Measurements from ENCODE around the gene HGFAC. TPM values are rescaled to one million over a fixed set of nuclear protein-coding genes. Genes with fewer than 3 reads are reported as not detected.

Gene HGFAC
- total and polyA plus RNA-seq, 2 of the 13 experiments (the other 11 are each of a cell fraction or from before 2014, with no cell fraction given) = 8.5 to 63.6 TPM

DNA sequence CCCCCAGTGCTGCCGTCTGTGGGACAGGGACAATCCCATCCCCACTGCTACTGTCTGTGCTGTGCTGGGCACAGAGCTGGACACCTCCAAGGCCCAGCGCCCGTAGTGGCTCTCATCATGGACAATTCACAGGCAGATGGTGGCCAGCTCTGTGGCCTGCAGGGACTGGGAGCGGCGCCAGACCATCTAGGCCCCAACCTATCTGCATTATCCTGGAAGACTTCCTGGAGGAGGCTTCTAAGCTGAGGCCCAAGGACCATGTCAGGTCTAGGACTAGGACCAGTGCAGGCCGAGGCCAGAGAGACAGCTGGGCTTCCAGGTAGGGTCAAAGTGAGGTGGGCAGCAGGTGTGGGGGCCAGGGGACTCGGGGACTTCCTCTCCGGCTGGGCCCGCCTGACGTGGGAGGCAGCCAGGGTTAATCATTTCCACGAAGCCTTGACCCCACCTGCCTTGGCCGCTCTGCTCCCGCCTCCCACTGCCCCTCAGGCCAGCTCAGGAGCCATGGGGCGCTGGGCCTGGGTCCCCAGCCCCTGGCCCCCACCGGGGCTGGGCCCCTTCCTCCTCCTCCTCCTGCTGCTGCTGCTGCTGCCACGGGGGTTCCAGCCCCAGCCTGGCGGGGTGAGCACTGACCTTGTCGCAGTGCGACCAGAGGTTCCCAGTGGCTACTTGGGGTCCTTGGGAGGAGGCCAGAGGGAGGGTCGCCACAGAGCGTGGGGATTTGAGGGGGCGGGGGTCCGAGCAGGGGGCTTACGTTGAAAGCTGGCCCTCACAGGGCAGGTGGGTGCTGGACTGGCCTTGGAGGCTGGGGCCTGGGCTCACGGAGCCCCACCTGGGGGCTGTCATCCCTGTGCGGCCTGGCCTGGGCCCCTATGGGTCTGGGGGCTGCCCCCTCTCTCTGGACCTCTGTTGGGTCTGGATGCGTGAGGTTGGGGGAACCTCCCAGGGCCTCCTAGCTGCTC is at the start of gene HGFAC (continued):
- TF ChIP-seq NR2F6 (IDR thresholded peaks at IDR 0.05) (peak; percentile 68), NR2F6 (CRISPR knock-in tag; IDR thresholded peaks at IDR 0.05) (peak; percentile 90), ZNF430 (CRISPR knock-in tag; IDR thresholded peaks at IDR 0.05) (peak; percentile 91; the same call in 1 of the 2 replicates), ZNF646 (CRISPR knock-in tag; IDR thresholded peaks at IDR 0.05) (no peak), ZBTB14 (CRISPR knock-in tag; IDR thresholded peaks at IDR 0.05) (no peak), ZNF672 (CRISPR knock-in tag; IDR thresholded peaks at IDR 0.05) (no peak)
- TF ChIP-seq, protein P1, sequence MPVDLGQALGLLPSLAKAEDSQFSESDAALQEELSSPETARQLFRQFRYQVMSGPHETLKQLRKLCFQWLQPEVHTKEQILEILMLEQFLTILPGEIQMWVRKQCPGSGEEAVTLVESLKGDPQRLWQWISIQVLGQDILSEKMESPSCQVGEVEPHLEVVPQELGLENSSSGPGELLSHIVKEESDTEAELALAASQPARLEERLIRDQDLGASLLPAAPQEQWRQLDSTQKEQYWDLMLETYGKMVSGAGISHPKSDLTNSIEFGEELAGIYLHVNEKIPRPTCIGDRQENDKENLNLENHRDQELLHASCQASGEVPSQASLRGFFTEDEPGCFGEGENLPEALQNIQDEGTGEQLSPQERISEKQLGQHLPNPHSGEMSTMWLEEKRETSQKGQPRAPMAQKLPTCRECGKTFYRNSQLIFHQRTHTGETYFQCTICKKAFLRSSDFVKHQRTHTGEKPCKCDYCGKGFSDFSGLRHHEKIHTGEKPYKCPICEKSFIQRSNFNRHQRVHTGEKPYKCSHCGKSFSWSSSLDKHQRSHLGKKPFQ (CRISPR knock-in tag; IDR thresholded peaks at IDR 0.05; ENCODE audit: insufficient replicate concordance) = no peak
- TF ChIP-seq, protein P2, sequence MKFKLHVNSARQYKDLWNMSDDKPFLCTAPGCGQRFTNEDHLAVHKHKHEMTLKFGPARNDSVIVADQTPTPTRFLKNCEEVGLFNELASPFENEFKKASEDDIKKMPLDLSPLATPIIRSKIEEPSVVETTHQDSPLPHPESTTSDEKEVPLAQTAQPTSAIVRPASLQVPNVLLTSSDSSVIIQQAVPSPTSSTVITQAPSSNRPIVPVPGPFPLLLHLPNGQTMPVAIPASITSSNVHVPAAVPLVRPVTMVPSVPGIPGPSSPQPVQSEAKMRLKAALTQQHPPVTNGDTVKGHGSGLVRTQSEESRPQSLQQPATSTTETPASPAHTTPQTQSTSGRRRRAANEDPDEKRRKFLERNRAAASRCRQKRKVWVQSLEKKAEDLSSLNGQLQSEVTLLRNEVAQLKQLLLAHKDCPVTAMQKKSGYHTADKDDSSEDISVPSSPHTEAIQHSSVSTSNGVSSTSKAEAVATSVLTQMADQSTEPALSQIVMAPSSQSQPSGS (CRISPR knock-in tag; IDR thresholded peaks at IDR 0.05) = no peak
- TF ChIP-seq, protein P3, sequence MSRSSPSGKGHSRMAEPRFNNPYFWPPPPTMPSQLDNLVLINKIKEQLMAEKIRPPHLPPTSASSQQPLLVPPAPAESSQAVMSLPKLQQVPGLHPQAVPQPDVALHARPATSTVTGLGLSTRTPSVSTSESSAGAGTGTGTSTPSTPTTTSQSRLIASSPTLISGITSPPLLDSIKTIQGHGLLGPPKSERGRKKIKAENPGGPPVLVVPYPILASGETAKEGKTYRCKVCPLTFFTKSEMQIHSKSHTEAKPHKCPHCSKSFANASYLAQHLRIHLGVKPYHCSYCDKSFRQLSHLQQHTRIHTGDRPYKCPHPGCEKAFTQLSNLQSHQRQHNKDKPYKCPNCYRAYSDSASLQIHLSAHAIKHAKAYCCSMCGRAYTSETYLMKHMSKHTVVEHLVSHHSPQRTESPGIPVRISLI (CRISPR knock-in tag; IDR thresholded peaks at IDR 0.05; ENCODE audit: borderline replicate concordance) = no peak

All from HepG2 (cell line).